Gastrocnemius medialis (tissue), 4 donors: Measurements from ENCODE around the gene MCUB.

Experiments
- POLR2A ChIP-seq, 2 donors: fragments of 450-650 bp; IDR thresholded peaks; one replicate each; pipeline ENCODE4 v1.6.1; 2017; ENCODE audit warnings: antibody characterized with exemption in 2 of 2, mild to moderate bottlenecking in 2 of 2, moderate library complexity in 2 of 2
- TF ChIP-seq, protein P1 (sequence below), 5 experiments: fragments of 450-650 bp in 3 of 5; fragments of 200-600 bp in 2 of 5; sonication (generic) in 2 of 5; IDR thresholded peaks in 4 of 5; conservative IDR thresholded peaks in 1 of 5; 1 replicate in 4 of 5; 2 replicates in 1 of 5; pipeline ENCODE4 v1.5.1; 2016 to 2019; ENCODE audit warnings: antibody characterized with exemption in 5 of 5, mild to moderate bottlenecking in 3 of 5, moderate library complexity in 3 of 5

DNA sequence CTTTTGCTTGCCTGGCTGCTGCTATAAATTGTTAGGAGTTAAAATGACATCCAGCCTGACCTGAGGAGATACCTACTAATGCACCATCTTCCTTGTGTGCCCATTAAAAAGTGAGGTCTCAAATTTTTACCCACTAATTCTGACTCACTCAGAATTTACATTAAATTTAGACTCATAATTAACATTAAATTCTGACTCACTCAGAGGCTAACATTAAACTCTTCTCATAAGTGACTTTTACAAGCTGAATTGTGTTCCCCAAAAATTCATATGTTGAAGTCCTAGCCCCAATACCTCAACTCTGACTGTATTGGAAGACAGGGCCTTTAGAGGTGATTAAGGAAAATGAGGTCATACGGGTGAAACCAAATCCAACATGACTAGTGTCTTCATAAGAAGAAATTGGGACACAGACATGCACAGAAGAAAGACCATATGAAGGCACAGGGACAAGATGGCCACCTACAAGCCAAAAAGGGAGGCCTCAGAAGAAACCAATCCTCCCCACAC is 131.4 kb downstream of the MCUB start:
- no peak for TF ChIP-seq POLR2A (IDR thresholded peaks at IDR 0.05)
- TF ChIP-seq, protein P1, sequence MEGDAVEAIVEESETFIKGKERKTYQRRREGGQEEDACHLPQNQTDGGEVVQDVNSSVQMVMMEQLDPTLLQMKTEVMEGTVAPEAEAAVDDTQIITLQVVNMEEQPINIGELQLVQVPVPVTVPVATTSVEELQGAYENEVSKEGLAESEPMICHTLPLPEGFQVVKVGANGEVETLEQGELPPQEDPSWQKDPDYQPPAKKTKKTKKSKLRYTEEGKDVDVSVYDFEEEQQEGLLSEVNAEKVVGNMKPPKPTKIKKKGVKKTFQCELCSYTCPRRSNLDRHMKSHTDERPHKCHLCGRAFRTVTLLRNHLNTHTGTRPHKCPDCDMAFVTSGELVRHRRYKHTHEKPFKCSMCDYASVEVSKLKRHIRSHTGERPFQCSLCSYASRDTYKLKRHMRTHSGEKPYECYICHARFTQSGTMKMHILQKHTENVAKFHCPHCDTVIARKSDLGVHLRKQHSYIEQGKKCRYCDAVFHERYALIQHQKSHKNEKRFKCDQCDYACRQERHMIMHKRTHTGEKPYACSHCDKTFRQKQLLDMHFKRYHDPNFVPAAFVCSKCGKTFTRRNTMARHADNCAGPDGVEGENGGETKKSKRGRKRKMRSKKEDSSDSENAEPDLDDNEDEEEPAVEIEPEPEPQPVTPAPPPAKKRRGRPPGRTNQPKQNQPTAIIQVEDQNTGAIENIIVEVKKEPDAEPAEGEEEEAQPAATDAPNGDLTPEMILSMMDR (IDR thresholded peaks at IDR 0.05 in 4 of 5, conservative IDR thresholded peaks at IDR 0.05 in 1 of 5): no peak
